H1 (cell line): ENCODE data around the gene STK32A. TPM values are rescaled to one million over a fixed set of nuclear protein-coding genes. Genes with fewer than 3 reads are reported as not detected.

Experiments used
- EZH2 ChIP-seq: fragments of 200-600 bp; sonication (generic); IDR thresholded peaks from 2 replicates; pipeline ENCODE4 v1.7.1; 2012; ENCODE audit warnings: low read depth, mild to moderate bottlenecking, moderate library complexity, low read length, inconsistent platforms; ENCODE audit not compliant: severe bottlenecking
- POLR2AphosphoS5 ChIP-seq: IDR thresholded peaks from 2 replicates; pipeline ENCODE4 v1.6.1; 2011; ENCODE audit warnings: low read depth, low read length
- polyA plus RNA-seq, 7 experiments: library from polyadenylated mRNA; depleted of rRNA in 3 of 7; stranded (reverse) in 5 of 7; unstranded in 2 of 7; fragments of >200 nt in 5 of 7; fragments of 200-250 nt in 2 of 7; gene quantifications; 1 replicate in 5 of 7; 2 replicates in 1 of 7; 4 replicates in 1 of 7; pipeline versions ENCODE4 v1.2.1 to v1.2.3, GENCODE V29; 2011 to 2013; ENCODE audit warnings: missing spikeins in 2 of 7, mixed read lengths in 2 of 7
- total RNA-seq: library from RNA; stranded (reverse); fragmentation: NEBNext Ultra II Directional; extraction: Animal tissue kit (Norgen Biotek cat#: 25700); gene quantifications from 2 replicates; pipeline ENCODE4 v1.2.1, GENCODE V29; 2021
- TF ChIP-seq, protein P1 (sequence below): IDR thresholded peaks from 2 replicates; pipeline ENCODE4 v1.6.1; 2012; ENCODE audit warnings: inconsistent platforms

Gene STK32A
- total and polyA plus RNA-seq, 2 of the 8 experiments (the other 6 are each of a cell fraction or from before 2014, with no cell fraction given), result 1.3 to 2.5 TPM

DNA sequence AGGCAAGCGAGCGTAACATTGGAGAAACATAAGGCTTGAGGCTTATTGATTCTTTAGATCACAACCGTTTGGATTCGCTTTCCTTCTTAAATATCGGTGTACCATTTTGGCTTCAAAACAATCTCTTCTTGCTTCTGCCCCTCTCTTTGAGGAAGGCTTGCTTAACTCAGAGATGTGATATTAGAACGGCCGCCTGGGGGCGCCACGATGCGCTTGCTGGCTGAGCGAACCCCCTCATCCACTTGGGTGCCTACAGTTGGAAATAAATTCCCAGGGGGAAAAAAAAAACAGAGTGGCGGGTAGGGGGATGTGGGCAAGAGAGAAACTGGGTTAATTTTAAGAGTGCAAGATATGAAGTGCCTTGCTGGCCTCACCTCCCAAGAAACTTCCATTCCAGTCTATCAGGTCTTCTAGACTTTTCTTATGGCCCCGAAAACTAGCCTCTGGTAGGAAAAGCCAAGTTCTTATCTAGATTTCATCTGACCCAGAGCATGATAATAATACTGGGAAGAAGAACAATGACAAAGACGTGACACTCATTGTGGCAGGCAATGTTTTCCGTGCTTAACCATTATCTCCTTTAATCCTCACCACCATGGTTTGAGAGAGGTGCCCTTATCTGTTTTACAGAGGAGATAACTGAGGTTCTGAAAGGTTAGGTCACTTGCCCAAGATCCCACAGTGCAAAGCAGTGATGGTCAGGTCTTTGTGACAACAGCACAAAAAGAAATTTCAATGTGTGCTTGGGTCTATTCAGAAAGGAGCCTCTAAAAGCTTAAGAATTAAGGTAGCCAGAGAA is 159.2 kb downstream of the STK32A start (continued):
- TF ChIP-seq, protein P1, sequence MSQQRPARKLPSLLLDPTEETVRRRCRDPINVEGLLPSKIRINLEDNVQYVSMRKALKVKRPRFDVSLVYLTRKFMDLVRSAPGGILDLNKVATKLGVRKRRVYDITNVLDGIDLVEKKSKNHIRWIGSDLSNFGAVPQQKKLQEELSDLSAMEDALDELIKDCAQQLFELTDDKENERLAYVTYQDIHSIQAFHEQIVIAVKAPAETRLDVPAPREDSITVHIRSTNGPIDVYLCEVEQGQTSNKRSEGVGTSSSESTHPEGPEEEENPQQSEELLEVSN, result no peak
- TF ChIP-seq POLR2AphosphoS5 (no peak), EZH2 (no peak)
- TF ChIP-seq, all 59 proteins: peak for 4
